Activated CD8-positive, alpha-beta memory T cell treated with anti-CD3 and anti-CD28 coated beads, Interleukin-2, amount 10 ng/mL, durations not matched to agents 7 days and 5 days (primary cell): ENCODE data around the gene C21orf58. TPM values are rescaled to one million over a fixed set of nuclear protein-coding genes. Genes with fewer than 3 reads are reported as not detected.

Experiments
- ATAC-seq: fragments of 150-1000 bp; cut with Tn5 transposase; one replicate; pipeline ENCODE4 v1.10.0; 2021; ENCODE audit warnings: moderate library complexity
- CTCF ChIA-PET: fragments of 350-600 bp; sonication (Branson Sonifier 250); formaldehyde crosslinking; loops from one replicate; lab custom pipeline; 2021; ENCODE audit warnings: antibody characterized with exemption; lab: Charles Lee
- DNase-seq: peaks from one replicate; pipeline ENCODE4 v3.0.0-alpha.2; 2020
- H3K27ac Mint-ChIP-seq: one replicate; pipeline ENCODE4 v1.8.0; 2021; ENCODE audit warnings: mild to moderate bottlenecking, mixed read lengths
- H3K27me3 Mint-ChIP-seq: one replicate; pipeline ENCODE4 v1.8.0; 2021; ENCODE audit warnings: mixed read lengths
- H3K36me3 Mint-ChIP-seq: one replicate; pipeline ENCODE4 v1.8.0; 2021; ENCODE audit warnings: mild to moderate bottlenecking, mixed read lengths
- H3K4me1 Mint-ChIP-seq: one replicate; pipeline ENCODE4 v1.8.0; 2021; ENCODE audit warnings: mixed read lengths
- H3K4me3 Mint-ChIP-seq: one replicate; pipeline ENCODE4 v1.8.0; 2021; ENCODE audit warnings: mild to moderate bottlenecking, moderate library complexity, mixed read lengths
- H3K9me3 Mint-ChIP-seq: one replicate; pipeline ENCODE4 v1.8.0; 2022; ENCODE audit warnings: low read depth, mixed read lengths
- total RNA-seq, 2 experiments: library from RNA; stranded (reverse); gene quantifications; one replicate each; pipeline ENCODE4 v1.2.3, GENCODE V29; 2021

The C21orf58 gene
- total RNA-seq, 2 experiments from 2014 or later = 48.4 to 82.1 TPM

- no peak overlapping the region for H3K4me3 Mint-ChIP-seq
- DNase-seq = no peak
- H3K27me3 Mint-ChIP-seq = no peaks in the 10 kb centered on the region
- H3K27ac Mint-ChIP-seq = no peak overlapping the region
- CTCF ChIA-PET = interaction anchor here (1.3 kb wide), 1 partner anchor 62 kb away, joined by 3 read pairs; the partner anchor contains the start of gene LSS
- H3K36me3 Mint-ChIP-seq = peaks cover 18% of the 10 kb centered on the region
- H3K9me3 Mint-ChIP-seq = no peaks in the 10 kb centered on the region
- ATAC-seq = no peak
- H3K4me1 Mint-ChIP-seq = peaks cover 29% of the 10 kb centered on the region
Observed at GRCh38 chr21:46291561-46291960, 32.1 kb downstream of the C21orf58 start.

- no peak overlapping the region for H3K4me3 Mint-ChIP-seq
- H3K9me3 Mint-ChIP-seq = no peaks in the 10 kb centered on the region
- peaks cover 25% of the 10 kb centered on the region for H3K36me3 Mint-ChIP-seq
- H3K27me3 Mint-ChIP-seq = no peaks in the 10 kb centered on the region
- CTCF ChIA-PET = no interaction called here
- peaks cover 27% of the 10 kb centered on the region for H3K4me1 Mint-ChIP-seq
- H3K27ac Mint-ChIP-seq = no peak overlapping the region
- no peak for DNase-seq
- ATAC-seq = no peak
Observed at GRCh38 chr21:46289655-46290179, 34.0 kb downstream of the C21orf58 start.

GRCh38 chr21:46287541-46287940 is 36.1 kb downstream of the C21orf58 start:
- Mint-ChIP-seq H3K27me3 (no peaks in the 10 kb centered on the region), H3K4me3 (no peak overlapping the region), H3K4me1 (peaks cover 43% of the 10 kb centered on the region), H3K27ac (no peak overlapping the region), H3K36me3 (peaks cover 38% of the 10 kb centered on the region), H3K9me3 (no peaks in the 10 kb centered on the region)
- CTCF ChIA-PET = no interaction called here
- DNase-seq = no peak
- ATAC-seq = no peak

GRCh38 chr21:46286648-46287002 is 37.0 kb downstream of the C21orf58 start:
- ATAC-seq = peak; percentile 16
- CTCF ChIA-PET = no interaction called here
- H3K27ac Mint-ChIP-seq = peak overlapping the region; percentile 93
- H3K9me3 Mint-ChIP-seq = no peaks in the 10 kb centered on the region
- peaks cover 48% of the 10 kb centered on the region for H3K4me1 Mint-ChIP-seq
- H3K27me3 Mint-ChIP-seq = no peaks in the 10 kb centered on the region
- peak overlapping the region; percentile 83 for H3K4me3 Mint-ChIP-seq
- DNase-seq = no peak
- peaks cover 33% of the 10 kb centered on the region for H3K36me3 Mint-ChIP-seq

GRCh38 chr21:46285761-46286647 is 37.7 kb downstream of the C21orf58 start, which contains the start of gene YBEY:
Gene YBEY (plus strand): TSS chr21:46286342. CDS start chr21:46286914, 572 bp downstream.
- H3K9me3 Mint-ChIP-seq = no peaks in the 10 kb centered on the region
- peaks cover 32% of the 10 kb centered on the region for H3K36me3 Mint-ChIP-seq
- CTCF ChIA-PET = interaction anchor here (0.7 to 3.5 kb wide), 6 partner anchors 10 to 142 kb away, joined by 3 to 19 read pairs (median 4); partner anchors contain the start of gene LSS
- ATAC-seq = peak; percentile 91
- peak within 1 kb of the TSS; percentile 83 for H3K4me3 Mint-ChIP-seq
- peak within 1 kb of the TSS; percentile 93 for H3K27ac Mint-ChIP-seq
- DNase-seq = peak; percentile 93
- H3K27me3 Mint-ChIP-seq = no peaks in the 10 kb centered on the region
- H3K4me1 Mint-ChIP-seq = peaks cover 48% of the 10 kb centered on the region

GRCh38 chr21:46285206-46285661 is 38.4 kb downstream of the C21orf58 start, which contains the start of gene MCM3AP:
Gene MCM3AP (minus strand): TSS chr21:46285611. CDS start chr21:46285286, 325 bp downstream.
- Mint-ChIP-seq H3K27me3 (no peaks in the 10 kb centered on the region), H3K4me1 (peaks cover 51% of the 10 kb centered on the region), H3K4me3 (peak within 1 kb of the TSS; percentile 83), H3K27ac (peak within 1 kb of the TSS; percentile 93), H3K9me3 (no peaks in the 10 kb centered on the region), H3K36me3 (peaks cover 35% of the 10 kb centered on the region)
- no peak for DNase-seq
- no peak for ATAC-seq
- CTCF ChIA-PET = interaction anchor here (0.8 to 3.5 kb wide), 7 partner anchors 9 to 316 kb away, joined by 3 to 19 read pairs (median 3); partner anchors contain the start of gene LSS

- H3K4me3 Mint-ChIP-seq = peak overlapping the region; percentile 83
- H3K27ac Mint-ChIP-seq = peak overlapping the region; percentile 85
- DNase-seq = no peak
- no peaks in the 10 kb centered on the region for H3K27me3 Mint-ChIP-seq
- CTCF ChIA-PET = interaction anchor here (0.8 to 3.5 kb wide), 7 partner anchors 42 to 315 kb away, joined by 3 to 19 read pairs (median 3); partner anchors contain the start of gene LSS
- no peaks in the 10 kb centered on the region for H3K9me3 Mint-ChIP-seq
- H3K4me1 Mint-ChIP-seq = peaks cover 49% of the 10 kb centered on the region
- H3K36me3 Mint-ChIP-seq = peaks cover 40% of the 10 kb centered on the region
- no peak for ATAC-seq
Observed at GRCh38 chr21:46284733-46285132, 38.9 kb downstream of the C21orf58 start.

- H3K9me3 Mint-ChIP-seq = no peaks in the 10 kb centered on the region
- H3K27me3 Mint-ChIP-seq = no peaks in the 10 kb centered on the region
- ATAC-seq (no peak), DNase-seq (no peak)
- peak overlapping the region; percentile 67 for H3K27ac Mint-ChIP-seq
- CTCF ChIA-PET = interaction anchor here (1.1 to 3.5 kb wide), 6 partner anchors 56 to 315 kb away, joined by 3 to 19 read pairs (median 4); partner anchors contain the start of gene LSS
- peaks cover 47% of the 10 kb centered on the region for H3K4me1 Mint-ChIP-seq
- peak overlapping the region; percentile 56 for H3K4me3 Mint-ChIP-seq
- H3K36me3 Mint-ChIP-seq = peaks cover 45% of the 10 kb centered on the region
Observed at GRCh38 chr21:46284077-46284644, 39.5 kb downstream of the C21orf58 start.

GRCh38 chr21:46274797-46275390 is 48.8 kb downstream of the C21orf58 start:
- no peak overlapping the region for H3K4me3 Mint-ChIP-seq
- DNase-seq (no peak), ATAC-seq (no peak)
- H3K36me3 Mint-ChIP-seq = peaks cover 43% of the 10 kb centered on the region
- CTCF ChIA-PET = interaction anchor here (0.7 to 0.9 kb wide), 3 partner anchors 51 to 387 kb away, joined by 3 read pairs; a partner anchor contains a TSS
- H3K4me1 Mint-ChIP-seq = no peaks in the 10 kb centered on the region
- H3K27ac Mint-ChIP-seq = no peak overlapping the region
- H3K9me3 Mint-ChIP-seq = no peaks in the 10 kb centered on the region
- H3K27me3 Mint-ChIP-seq = no peaks in the 10 kb centered on the region

GRCh38 chr21:46273341-46273740 is 50.3 kb downstream of the C21orf58 start:
- peaks cover 36% of the 10 kb centered on the region for H3K36me3 Mint-ChIP-seq
- H3K27ac Mint-ChIP-seq = no peak overlapping the region
- no peaks in the 10 kb centered on the region for H3K4me1 Mint-ChIP-seq
- DNase-seq (no peak), ATAC-seq (no peak)
- no peak overlapping the region for H3K4me3 Mint-ChIP-seq
- no peaks in the 10 kb centered on the region for H3K9me3 Mint-ChIP-seq
- no peaks in the 10 kb centered on the region for H3K27me3 Mint-ChIP-seq
- CTCF ChIA-PET = no interaction called here

- Mint-ChIP-seq H3K36me3 (peaks cover 40% of the 10 kb centered on the region), H3K27ac (no peak overlapping the region), H3K9me3 (no peaks in the 10 kb centered on the region), H3K4me3 (no peak overlapping the region), H3K4me1 (no peaks in the 10 kb centered on the region), H3K27me3 (no peaks in the 10 kb centered on the region)
- CTCF ChIA-PET = no interaction called here
- DNase-seq (no peak), ATAC-seq (no peak)
Observed at GRCh38 chr21:46269466-46269865, 54.2 kb downstream of the C21orf58 start.

GRCh38 chr21:46268371-46268770 is 55.3 kb downstream of the C21orf58 start:
- Mint-ChIP-seq H3K36me3 (peaks cover 38% of the 10 kb centered on the region), H3K9me3 (no peaks in the 10 kb centered on the region), H3K27me3 (no peaks in the 10 kb centered on the region), H3K4me3 (no peak overlapping the region), H3K27ac (no peak overlapping the region), H3K4me1 (no peaks in the 10 kb centered on the region)
- ATAC-seq = no peak
- DNase-seq = no peak
- CTCF ChIA-PET = no interaction called here

- no peaks in the 10 kb centered on the region for H3K9me3 Mint-ChIP-seq
- CTCF ChIA-PET = interaction anchor here (1.0 kb wide), 1 partner anchor 123 kb away, joined by 4 read pairs; no protein-coding TSS in a partner anchor
- no peaks in the 10 kb centered on the region for H3K27me3 Mint-ChIP-seq
- H3K36me3 Mint-ChIP-seq = peaks cover 31% of the 10 kb centered on the region
- ATAC-seq = no peak
- H3K27ac Mint-ChIP-seq = no peak overlapping the region
- H3K4me1 Mint-ChIP-seq = no peaks in the 10 kb centered on the region
- H3K4me3 Mint-ChIP-seq = no peak overlapping the region
- no peak for DNase-seq
Observed at GRCh38 chr21:46266946-46267345, 56.7 kb downstream of the C21orf58 start.
